GM21526 (cell line): Measurements from ENCODE around the gene PPP1R12A.
"Not testable (repeated sequence)": the region's sequence is repeated elsewhere in the genome, so short reads cannot be mapped to it uniquely, and the experiment has no call there.

Experiments
- ATAC-seq: cut with Tn5 transposase; IDR thresholded peaks from one replicate; pipeline ENCODE4 v1.9.1; 2021; ENCODE audit warnings: moderate library complexity; ENCODE audit not compliant: unreplicated experiment, low FRiP score

Gene PPP1R12A

GRCh38 chr12:79935021-79935623 lies at the start of gene PPP1R12A:
Gene PPP1R12A (minus strand): TSS chr12:79935097. CDS start chr12:79934931, 166 bp downstream.
- peak; percentile 90 for ATAC-seq

- ATAC-seq = no peak
These were observed 49.2 kb upstream of the PPP1R12A start for GRCh38 chr12:79983986-79984620.

- ATAC-seq = no peak
These were observed 48.6 kb upstream of the PPP1R12A start for GRCh38 chr12:79983492-79983891.

GRCh38 chr12:79982086-79983062 lies 47.5 kb upstream of the PPP1R12A start:
- ATAC-seq = no peak

GRCh38 chr12:79978692-79979091 lies 43.8 kb upstream of the PPP1R12A start:
- no peak for ATAC-seq

- ATAC-seq = not testable (repeated sequence)
These were observed 43.1 kb upstream of the PPP1R12A start for GRCh38 chr12:79977856-79978460.

GRCh38 chr12:79975143-79975542 lies 40.2 kb upstream of the PPP1R12A start:
- no peak for ATAC-seq

GRCh38 chr12:79973801-79974200 lies 38.9 kb upstream of the PPP1R12A start:
- no peak for ATAC-seq

- no peak for ATAC-seq
These were observed 29.3 kb upstream of the PPP1R12A start for GRCh38 chr12:79964100-79964627.

GRCh38 chr12:79961411-79961810 lies 26.5 kb upstream of the PPP1R12A start:
- ATAC-seq = no peak

- ATAC-seq = no peak
These were observed 24.6 kb upstream of the PPP1R12A start for GRCh38 chr12:79959484-79959883.

GRCh38 chr12:79956896-79957295 lies 22.0 kb upstream of the PPP1R12A start:
- ATAC-seq = no peak

- no peak for ATAC-seq
These were observed 20.7 kb upstream of the PPP1R12A start for GRCh38 chr12:79955561-79955960.

- no peak for ATAC-seq
These were observed 19.2 kb upstream of the PPP1R12A start for GRCh38 chr12:79954037-79954610.

- no peak for ATAC-seq
These were observed 14.2 kb upstream of the PPP1R12A start for GRCh38 chr12:79949098-79949497.

GRCh38 chr12:79945433-79945832 lies 10.5 kb upstream of the PPP1R12A start:
- no peak for ATAC-seq

- no peak for ATAC-seq
These were observed 9.7 kb upstream of the PPP1R12A start for GRCh38 chr12:79944565-79944964.

GRCh38 chr12:79942846-79943245 lies 7.9 kb upstream of the PPP1R12A start:
- not testable (repeated sequence) for ATAC-seq

GRCh38 chr12:79939728-79940310 lies 4.9 kb upstream of the PPP1R12A start:
- no peak for ATAC-seq

- no peak for ATAC-seq
These were observed 3.9 kb upstream of the PPP1R12A start for GRCh38 chr12:79938843-79939242.
